SK-N-MC (cell line): ENCODE data around the gene USP32.

Experiments used
- EZH2 ChIP-seq: fragments of 200-600 bp; sonication (generic); IDR thresholded peaks from one replicate; pipeline ENCODE4 v1.6.1; 2017; ENCODE audit warnings: antibody characterized with exemption
- POLR2AphosphoS5 ChIP-seq: IDR thresholded peaks from 2 replicates; pipeline ENCODE4 v1.6.1; 2012; ENCODE audit warnings: mild to moderate bottlenecking, low read depth, low read length, borderline replicate concordance

DNA sequence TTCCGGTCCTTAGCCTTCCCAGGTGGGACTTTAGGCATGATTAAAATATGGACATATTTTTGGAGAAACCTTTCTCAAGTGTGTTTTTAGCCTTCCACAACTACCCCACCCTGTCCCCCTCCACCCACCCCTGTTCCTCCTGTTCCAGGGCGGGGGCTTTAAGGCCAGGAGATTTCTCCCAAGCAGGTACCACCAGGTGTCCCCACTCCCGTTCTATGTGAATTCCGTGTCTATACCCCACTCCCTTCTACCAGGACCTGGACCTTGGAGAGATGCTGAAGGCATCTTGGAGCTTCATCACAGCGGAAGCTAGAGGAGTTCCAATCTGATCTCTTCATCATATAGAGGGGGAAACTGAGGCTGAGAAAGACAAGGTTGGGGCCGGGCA, 232.5 kb downstream of the USP32 start:
- TF ChIP-seq EZH2 = no peak
- no peak for TF ChIP-seq POLR2AphosphoS5
